Esophagus squamous epithelium (tissue), 5 donors: ENCODE results near the gene FHIT. TPM values are rescaled to one million over a fixed set of nuclear protein-coding genes. Genes with fewer than 3 reads are reported as not detected.

Experiments used
- DNase-seq: peaks from one replicate; lab custom pipeline; 2025; lab: John Stamatoyannopoulos, UW
- H3K27ac ChIP-seq, 4 donors: fragments of 200-600 bp; sonication (generic); one replicate each; pipeline ENCODE4 v1.5.1; 2016 to 2019; ENCODE audit warnings: mild to moderate bottlenecking in 1 of 4
- H3K27me3 ChIP-seq, 4 donors: fragments of 200-600 bp; sonication (generic); 1 replicate in 3 of 4; 2 replicates in 1 of 4; pipeline versions ENCODE4 v1.5.1 to v1.6.0; 2017 to 2021; ENCODE audit warnings: antibody characterized with exemption in 1 of 4
- H3K36me3 ChIP-seq, 3 donors: fragments of 200-600 bp; sonication (generic); one replicate each; pipeline ENCODE4 v1.5.1; 2016 to 2019
- H3K4me1 ChIP-seq, 3 donors: fragments of 200-600 bp; sonication (generic); one replicate each; pipeline ENCODE4 v1.5.1; 2017 to 2019
- H3K4me3 ChIP-seq, 4 donors: fragments of 200-600 bp; sonication (generic); 1 replicate in 3 of 4; 2 replicates in 1 of 4; pipeline ENCODE4 v1.5.1; 2016 to 2019; ENCODE audit warnings: mild to moderate bottlenecking in 2 of 4, moderate library complexity in 1 of 4
- H3K9me3 ChIP-seq, 3 donors: fragments of 200-600 bp; sonication (generic); one replicate each; pipeline ENCODE4 v1.5.1; 2016 to 2019
- CTCF ChIP-seq, 6 experiments: fragments of 450-650 bp in 4 of 6; fragments of 200-600 bp in 2 of 6; sonication (generic) in 2 of 6; IDR thresholded peaks; one replicate each; pipeline ENCODE4 v1.5.1; 2016 to 2019; ENCODE audit warnings: antibody characterized with exemption in 6 of 6, mild to moderate bottlenecking in 4 of 6, moderate library complexity in 4 of 6
- POLR2A ChIP-seq, 4 donors: fragments of 450-650 bp; IDR thresholded peaks; one replicate each; pipeline ENCODE4 v1.6.1; 2017; ENCODE audit warnings: antibody characterized with exemption in 4 of 4, mild to moderate bottlenecking in 4 of 4, moderate library complexity in 3 of 4
- WGBS, 2 donors: methylation state at CpG; one replicate each; pipeline ENCODE4 v1.1.5; 2018; 5-methylcytosine and 5-hydroxymethylcytosine counted together
- intact Hi-C: fragments of 100-400 bp; cut with DNase I; formaldehyde crosslinking; loops from one replicate; pipeline ENCODE4 v1.15.0; 2022
- total RNA-seq, 4 donors: library from RNA; depleted of rRNA; stranded (reverse); fragments of >200 nt; gene quantifications; one replicate each; pipeline ENCODE4 v1.1.0, GENCODE V29; 2016
- donor health status: DM: yes; HTN: yes; CAD: no.

FHIT gene
- total RNA-seq, 4 donors from 2014 or later: 0.64 to 5.7 (median 3.1) TPM

- no peaks in the 10 kb centered on the region for H3K36me3 ChIP-seq
- TF ChIP-seq POLR2A (IDR thresholded peaks at IDR 0.05): no peak
- no peak for TF ChIP-seq CTCF (IDR thresholded peaks at IDR 0.05)
- no peak overlapping the region for H3K4me3 ChIP-seq
- WGBS, 2 donors: 84 to 100% methylated on average over 2 of the region's 2 CpGs
- no peaks in the 10 kb centered on the region for H3K9me3 ChIP-seq
- intact Hi-C loops: no loop called here
- no peak for DNase-seq
- H3K27ac ChIP-seq: no peak overlapping the region
- no peaks in the 10 kb centered on the region for H3K27me3 ChIP-seq
- H3K4me1 ChIP-seq: no peaks in the 10 kb centered on the region
These were observed 907.4 kb downstream of the FHIT start for GRCh38 chr3:60343831-60344230.

GRCh38 chr3:60339304-60339703, 911.9 kb downstream of the FHIT start:
- H3K9me3 ChIP-seq: no peaks in the 10 kb centered on the region
- intact Hi-C loops: no loop called here
- no peak overlapping the region for H3K4me3 ChIP-seq
- TF ChIP-seq POLR2A (IDR thresholded peaks at IDR 0.05): no peak
- TF ChIP-seq CTCF (IDR thresholded peaks at IDR 0.05): no peak
- H3K27ac ChIP-seq: no peak overlapping the region
- DNase-seq: no peak
- no peaks in the 10 kb centered on the region for H3K27me3 ChIP-seq
- WGBS, 2 donors: 93 to 95% methylated on average over 6 of the region's 6 CpGs
- no peaks in the 10 kb centered on the region for H3K4me1 ChIP-seq
- no peaks in the 10 kb centered on the region for H3K36me3 ChIP-seq

- no peak for DNase-seq
- intact Hi-C loops: no loop called here
- Histone ChIP-seq H3K4me1 (no peaks in the 10 kb centered on the region), H3K27ac (no peak overlapping the region), H3K36me3 (no peaks in the 10 kb centered on the region), H3K27me3 (no peaks in the 10 kb centered on the region), H3K9me3 (no peaks in the 10 kb centered on the region), H3K4me3 (no peak overlapping the region)
- TF ChIP-seq CTCF (IDR thresholded peaks at IDR 0.05): no peak
- no peak for TF ChIP-seq POLR2A (IDR thresholded peaks at IDR 0.05)
- 95% methylated on average over 2 of the region's 2 CpGs for WGBS, 2 donors
These were observed 913.8 kb downstream of the FHIT start for GRCh38 chr3:60337421-60337820.

- Histone ChIP-seq H3K27ac (no peak overlapping the region), H3K4me3 (no peak overlapping the region), H3K9me3 (no peaks in the 10 kb centered on the region), H3K4me1 (no peaks in the 10 kb centered on the region), H3K27me3 (no peaks in the 10 kb centered on the region), H3K36me3 (no peaks in the 10 kb centered on the region)
- WGBS, 2 donors: 48 to 61% methylated on average over 2 of the region's 2 CpGs
- intact Hi-C loops: no loop called here
- no peak for DNase-seq
- TF ChIP-seq CTCF (IDR thresholded peaks at IDR 0.05): no peak
- no peak for TF ChIP-seq POLR2A (IDR thresholded peaks at IDR 0.05)
These were observed 915.2 kb downstream of the FHIT start for GRCh38 chr3:60336061-60336460.

DNA sequence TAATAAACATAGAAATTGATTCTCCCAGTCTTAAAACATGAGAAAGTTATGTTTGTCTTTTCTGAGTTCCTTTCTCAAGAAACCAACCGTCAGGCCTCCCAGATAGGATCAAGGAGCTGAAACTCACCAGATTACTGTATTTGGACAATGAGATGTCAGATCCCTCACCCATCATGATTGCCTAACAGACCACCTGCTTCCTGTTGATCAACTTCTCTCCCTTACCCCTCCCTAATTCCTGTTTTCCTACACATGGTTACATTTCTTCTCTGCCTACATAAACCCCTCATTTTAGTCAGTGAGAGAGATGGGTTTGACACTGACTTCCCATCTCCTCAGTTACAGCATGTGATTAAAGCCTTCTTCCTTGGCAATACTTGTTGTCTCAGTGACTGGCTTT, 917.5 kb downstream of the FHIT start:
- Histone ChIP-seq H3K9me3 (no peaks in the 10 kb centered on the region), H3K4me1 (no peaks in the 10 kb centered on the region), H3K27me3 (no peaks in the 10 kb centered on the region), H3K36me3 (no peaks in the 10 kb centered on the region), H3K27ac (no peak overlapping the region), H3K4me3 (no peak overlapping the region)
- TF ChIP-seq CTCF (IDR thresholded peaks at IDR 0.05): no peak
- no peak for DNase-seq
- intact Hi-C loops: no loop called here
- WGBS, 2 donors: 46 to 57% methylated on average over 1 of the region's 1 CpG
